ENCODE results near the gene LIMS2. TPM values are rescaled to one million over a fixed set of nuclear protein-coding genes. Genes with fewer than 3 reads are reported as not detected.

The LIMS2 gene
- total RNA-seq, 1 donor from 2014 or later, result 171 TPM

DNA sequence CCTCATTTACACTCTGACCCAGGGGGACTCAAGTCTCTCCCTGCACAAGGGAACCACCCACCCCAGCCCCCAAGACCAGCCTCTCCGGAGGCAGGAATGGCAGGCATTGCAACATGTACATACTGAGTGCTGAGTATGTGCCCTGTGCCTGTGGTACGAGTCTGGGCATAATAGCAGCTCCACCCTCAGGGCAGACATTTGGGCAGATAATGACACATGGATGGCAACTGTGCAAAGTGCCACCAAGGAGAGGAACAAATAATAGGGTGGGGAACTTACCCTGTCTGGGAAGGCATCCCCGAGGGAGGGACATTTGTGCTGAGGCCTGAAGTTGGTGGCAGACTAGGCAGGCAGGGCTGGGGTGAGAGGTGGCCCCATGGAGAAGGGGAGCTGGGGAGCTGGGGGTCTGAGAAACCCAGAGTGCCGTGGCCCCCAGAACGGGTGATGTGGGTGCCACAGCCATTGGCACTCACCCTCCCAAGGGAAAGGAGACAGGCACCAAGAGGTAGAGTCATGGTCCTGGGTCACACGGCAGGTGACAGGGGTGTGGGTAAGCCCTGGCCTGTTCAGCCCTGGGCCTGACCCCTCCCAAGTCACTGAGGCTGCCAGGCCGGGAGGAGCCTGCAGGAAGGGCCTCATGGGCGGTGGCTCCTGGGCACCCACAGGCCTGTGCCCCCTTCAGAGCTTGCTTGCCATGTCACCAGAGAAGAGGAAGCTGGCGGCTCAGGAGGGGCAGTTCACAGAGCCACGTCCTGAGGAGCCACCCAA is 45.0 kb downstream of the LIMS2 start:
- DNase-seq (ENCODE audit: low spot score), result no peak
- Mint-ChIP-seq H3K27ac (ENCODE audit: unreplicated experiment) (no peak overlapping the region), H3K4me3 (ENCODE audit: unreplicated experiment) (no peak overlapping the region), H3K4me1 (ENCODE audit: low read depth) (peaks cover 18% of the 10 kb centered on the region), H3K27me3 (ENCODE audit: low read depth) (no peaks in the 10 kb centered on the region), H3K9me3 (ENCODE audit: low read depth) (no peaks in the 10 kb centered on the region), H3K36me3 (ENCODE audit: low read depth) (no peaks in the 10 kb centered on the region)
- TF ChIP-seq, protein P1, sequence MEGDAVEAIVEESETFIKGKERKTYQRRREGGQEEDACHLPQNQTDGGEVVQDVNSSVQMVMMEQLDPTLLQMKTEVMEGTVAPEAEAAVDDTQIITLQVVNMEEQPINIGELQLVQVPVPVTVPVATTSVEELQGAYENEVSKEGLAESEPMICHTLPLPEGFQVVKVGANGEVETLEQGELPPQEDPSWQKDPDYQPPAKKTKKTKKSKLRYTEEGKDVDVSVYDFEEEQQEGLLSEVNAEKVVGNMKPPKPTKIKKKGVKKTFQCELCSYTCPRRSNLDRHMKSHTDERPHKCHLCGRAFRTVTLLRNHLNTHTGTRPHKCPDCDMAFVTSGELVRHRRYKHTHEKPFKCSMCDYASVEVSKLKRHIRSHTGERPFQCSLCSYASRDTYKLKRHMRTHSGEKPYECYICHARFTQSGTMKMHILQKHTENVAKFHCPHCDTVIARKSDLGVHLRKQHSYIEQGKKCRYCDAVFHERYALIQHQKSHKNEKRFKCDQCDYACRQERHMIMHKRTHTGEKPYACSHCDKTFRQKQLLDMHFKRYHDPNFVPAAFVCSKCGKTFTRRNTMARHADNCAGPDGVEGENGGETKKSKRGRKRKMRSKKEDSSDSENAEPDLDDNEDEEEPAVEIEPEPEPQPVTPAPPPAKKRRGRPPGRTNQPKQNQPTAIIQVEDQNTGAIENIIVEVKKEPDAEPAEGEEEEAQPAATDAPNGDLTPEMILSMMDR (IDR thresholded peaks at IDR 0.05), result no peak

DNA sequence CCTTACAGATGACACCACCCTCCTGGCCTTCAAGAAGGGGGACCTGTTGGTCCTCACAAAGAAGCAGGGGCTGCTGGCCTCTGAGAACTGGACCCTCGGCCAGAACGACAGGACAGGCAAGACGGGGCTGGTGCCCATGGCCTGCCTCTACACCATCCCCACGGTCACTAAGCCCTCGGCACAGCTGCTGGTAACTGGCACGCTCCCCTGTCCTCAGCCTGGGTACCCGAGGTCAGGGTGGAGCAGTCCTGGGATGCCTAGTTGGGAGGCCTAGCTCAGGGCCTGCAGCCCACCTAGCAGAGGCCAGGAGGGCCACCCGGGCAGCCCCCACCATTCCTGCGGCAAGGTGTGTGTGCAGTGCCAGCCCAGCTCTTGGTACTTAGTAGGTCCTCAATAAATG is 45.7 kb downstream of the LIMS2 start:
- TF ChIP-seq, protein P1 (IDR thresholded peaks at IDR 0.05), result no peak
- H3K9me3 Mint-ChIP-seq (ENCODE audit: low read depth), result no peaks in the 10 kb centered on the region
- peaks cover 15% of the 10 kb centered on the region for H3K4me1 Mint-ChIP-seq (ENCODE audit: low read depth)
- no peak overlapping the region for H3K4me3 Mint-ChIP-seq (ENCODE audit: unreplicated experiment)
- no peaks in the 10 kb centered on the region for H3K36me3 Mint-ChIP-seq (ENCODE audit: low read depth)
- H3K27ac Mint-ChIP-seq (ENCODE audit: unreplicated experiment), result no peak overlapping the region
- H3K27me3 Mint-ChIP-seq (ENCODE audit: low read depth), result no peaks in the 10 kb centered on the region
- DNase-seq (ENCODE audit: low spot score), result no peak

DNA sequence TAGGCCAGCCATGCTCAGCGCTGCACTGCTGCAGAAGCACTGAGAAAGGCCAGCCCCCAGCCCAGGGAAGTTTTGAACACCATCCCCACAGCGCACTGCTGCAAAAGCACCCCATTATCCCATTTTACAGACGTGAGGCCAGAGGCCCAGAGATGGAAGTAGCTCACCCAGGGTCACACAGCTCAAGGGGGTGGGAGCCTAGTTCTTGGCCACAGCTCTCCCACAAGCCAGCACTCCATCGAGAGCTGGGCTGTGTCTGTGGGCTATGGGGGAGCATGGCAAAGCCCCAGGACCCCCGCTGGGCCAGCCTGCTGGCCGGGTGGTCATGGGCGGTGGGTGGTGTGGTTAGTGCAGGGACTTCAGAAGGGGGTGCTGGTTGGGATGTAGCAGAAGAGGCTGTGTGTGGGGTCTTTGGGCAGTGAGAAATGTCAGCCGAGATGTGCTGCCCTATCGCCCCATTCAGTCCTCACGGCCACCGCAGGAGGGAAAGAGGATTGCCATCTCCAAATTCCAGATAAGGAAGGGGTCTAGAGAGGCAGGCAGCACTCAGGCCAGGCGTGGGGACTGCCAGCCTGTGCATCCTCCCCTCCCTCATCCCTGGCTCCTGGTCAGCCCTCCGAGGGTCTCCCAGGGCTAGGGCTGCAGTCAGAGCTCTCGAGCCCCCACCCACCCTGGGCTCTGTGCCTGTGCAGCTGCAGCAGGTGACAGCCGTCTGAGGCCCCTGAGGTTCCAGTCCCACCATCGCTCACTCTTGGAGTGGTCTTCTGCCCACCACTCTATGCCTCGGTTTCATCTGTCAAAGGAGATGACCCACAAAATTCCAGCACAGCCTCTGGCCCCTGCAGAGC is 46.3 kb downstream of the LIMS2 start:
- Mint-ChIP-seq H3K36me3 (ENCODE audit: low read depth) (no peaks in the 10 kb centered on the region), H3K27ac (ENCODE audit: unreplicated experiment) (no peak overlapping the region), H3K4me1 (ENCODE audit: low read depth) (peaks cover 9% of the 10 kb centered on the region), H3K27me3 (ENCODE audit: low read depth) (no peaks in the 10 kb centered on the region), H3K9me3 (ENCODE audit: low read depth) (no peaks in the 10 kb centered on the region), H3K4me3 (ENCODE audit: unreplicated experiment) (no peak overlapping the region)
- no peak for DNase-seq (ENCODE audit: low spot score)
- TF ChIP-seq, protein P1 (IDR thresholded peaks at IDR 0.05), result no peak

DNA sequence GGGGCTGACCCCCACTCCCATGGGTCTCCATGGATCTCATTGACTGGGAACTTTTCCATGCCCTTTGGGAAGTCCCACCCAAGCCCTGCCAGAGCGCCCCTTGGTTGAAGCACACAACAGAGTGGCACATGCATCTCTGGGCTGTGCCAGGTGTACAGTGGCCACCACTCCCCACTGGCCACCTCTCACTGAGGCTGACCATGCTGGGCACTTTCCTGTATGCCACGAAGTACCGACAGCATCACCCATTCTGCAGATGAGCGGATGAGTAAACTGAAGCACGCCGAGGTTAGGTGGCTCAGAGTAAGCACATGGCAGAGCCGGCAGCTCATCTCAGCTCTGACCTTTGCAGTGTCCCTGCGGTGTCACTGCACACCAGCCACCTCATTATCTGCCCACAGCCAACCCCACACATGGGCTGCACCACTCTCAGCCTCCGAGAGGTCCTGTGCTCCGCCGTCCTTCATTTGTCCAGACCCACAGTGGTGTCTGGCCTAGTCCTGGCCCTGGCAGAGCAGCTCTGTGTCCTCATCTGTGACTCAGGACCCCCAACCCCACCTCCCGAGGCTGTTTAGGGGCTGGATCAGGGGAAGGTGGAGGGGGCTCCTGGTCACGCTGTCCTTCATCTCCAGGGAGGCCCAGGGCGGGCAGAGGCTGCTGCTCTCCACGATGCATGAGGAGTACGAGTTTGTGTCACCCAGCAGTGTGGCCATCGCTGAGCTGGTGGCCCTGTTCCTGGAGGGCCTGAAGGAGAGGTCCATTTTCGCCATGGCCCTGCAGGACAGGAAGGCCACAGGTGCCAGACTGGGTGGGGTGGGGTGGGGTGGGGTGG is 47.4 kb downstream of the LIMS2 start:
- Mint-ChIP-seq H3K27ac (ENCODE audit: unreplicated experiment) (no peak overlapping the region), H3K9me3 (ENCODE audit: low read depth) (no peaks in the 10 kb centered on the region), H3K4me3 (ENCODE audit: unreplicated experiment) (no peak overlapping the region), H3K27me3 (ENCODE audit: low read depth) (no peaks in the 10 kb centered on the region), H3K4me1 (ENCODE audit: low read depth) (peaks cover 8% of the 10 kb centered on the region), H3K36me3 (ENCODE audit: low read depth) (no peaks in the 10 kb centered on the region)
- TF ChIP-seq, protein P1 (IDR thresholded peaks at IDR 0.05), result no peak
- no peak for DNase-seq (ENCODE audit: low spot score)
